WTC11 (cell line): ENCODE data around the gene DMXL1. TPM values are rescaled to one million over a fixed set of nuclear protein-coding genes. Genes with fewer than 3 reads are reported as not detected.

ENCODE experiments used
- ATAC-seq: fragments of 200-7000 bp; cut with Tn5 transposase; 2 replicates; pipeline ENCODE4 v1.10.0; 2021; ENCODE audit warnings: mild to moderate bottlenecking, moderate library complexity
- CTCF ChIA-PET: fragments of 300-600 bp; sonication (Branson Sonifier 250); formaldehyde crosslinking; loops from one replicate; lab custom pipeline; 2021; ENCODE audit warnings: antibody characterized with exemption; lab: Charles Lee
- POLR2A ChIA-PET: fragments of 350-600 bp; sonication (Branson Sonifier 250); formaldehyde crosslinking; loops from one replicate; lab custom pipeline; 2021; ENCODE audit warnings: antibody characterized with exemption; lab: Charles Lee
- DNase-seq: peaks from one replicate; pipeline ENCODE4 v3.0.0; 2021; ENCODE audit warnings: low spot score
- H3K27ac Mint-ChIP-seq: 2 replicates; pipeline ENCODE4 v1.8.0; 2021; ENCODE audit warnings: mixed read lengths
- H3K27me3 Mint-ChIP-seq: 2 replicates; pipeline ENCODE4 v1.8.0; 2021; ENCODE audit warnings: low read depth, mild to moderate bottlenecking, moderate library complexity, mixed read lengths
- H3K36me3 Mint-ChIP-seq: 2 replicates; pipeline ENCODE4 v1.8.0; 2021; ENCODE audit warnings: mixed read lengths
- H3K4me1 Mint-ChIP-seq: 2 replicates; pipeline ENCODE4 v1.8.0; 2022; ENCODE audit warnings: mixed read lengths
- H3K4me3 Mint-ChIP-seq: 2 replicates; pipeline ENCODE4 v1.8.0; 2021; ENCODE audit warnings: mild to moderate bottlenecking, moderate library complexity, mixed read lengths
- H3K9me3 Mint-ChIP-seq: 2 replicates; pipeline ENCODE4 v1.8.0; 2021; ENCODE audit warnings: mixed read lengths
- AR ChIP-seq: fragments of 250-450 bp; sonication (Bioruptor Pico); IDR thresholded peaks from 2 replicates; pipeline ENCODE4 v1.9.0; 2021; ENCODE audit warnings: mild to moderate bottlenecking
- ARID4B ChIP-seq: sonication (generic); formaldehyde crosslinking; IDR thresholded peaks from 2 replicates; pipeline ENCODE4 v1.8.0; 2023; ENCODE audit warnings: missing genetic modification reagents, mild to moderate bottlenecking, borderline replicate concordance
- ATF6 ChIP-seq: sonication (generic); formaldehyde crosslinking; IDR thresholded peaks from 2 replicates; pipeline ENCODE4 v1.8.1; 2023; ENCODE audit warnings: mild to moderate bottlenecking, missing genetic modification reagents
- GRHL2 ChIP-seq: fragments of 250-450 bp; sonication (Bioruptor Pico); IDR thresholded peaks from 2 replicates; pipeline ENCODE4 v1.8.0; 2022; ENCODE audit warnings: mild to moderate bottlenecking, moderate library complexity; ENCODE audit not compliant: insufficient replicate concordance, severe bottlenecking
- MXD4 ChIP-seq: fragments of 250-450 bp; sonication (Bioruptor Pico); IDR thresholded peaks from 2 replicates; pipeline ENCODE4 v1.8.0; 2021; ENCODE audit warnings: mild to moderate bottlenecking, moderate library complexity, borderline replicate concordance
- SMAD3 ChIP-seq: sonication (generic); formaldehyde crosslinking; IDR thresholded peaks from 2 replicates; pipeline ENCODE4 v1.8.0; 2022; ENCODE audit warnings: missing genetic modification reagents, mild to moderate bottlenecking, borderline replicate concordance
- SOX15 ChIP-seq: fragments of 250-450 bp; sonication (Bioruptor Pico); IDR thresholded peaks from 2 replicates; pipeline ENCODE4 v1.9.0; 2021; ENCODE audit warnings: mild to moderate bottlenecking
- TEAD1 ChIP-seq: sonication (generic); formaldehyde crosslinking; IDR thresholded peaks from 2 replicates; pipeline ENCODE4 v1.8.0; 2022; ENCODE audit warnings: mild to moderate bottlenecking, missing genetic modification reagents
- TEAD4 ChIP-seq: sonication (generic); formaldehyde crosslinking; IDR thresholded peaks from 2 replicates; pipeline ENCODE4 v1.8.0; 2022; ENCODE audit warnings: mild to moderate bottlenecking, missing genetic modification reagents
- ZBTB21 ChIP-seq: sonication (generic); formaldehyde crosslinking; IDR thresholded peaks from 2 replicates; pipeline ENCODE4 v1.8.1; 2023; ENCODE audit warnings: mild to moderate bottlenecking, missing genetic modification reagents, borderline replicate concordance
- ZBTB43 ChIP-seq: sonication (generic); formaldehyde crosslinking; IDR thresholded peaks from 2 replicates; pipeline ENCODE4 v1.8.1; 2023; ENCODE audit warnings: mild to moderate bottlenecking, missing genetic modification reagents
- ZMAT4 ChIP-seq: fragments of 250-450 bp; sonication (Bioruptor Pico); IDR thresholded peaks from 2 replicates; pipeline ENCODE4 v1.9.0; 2021; ENCODE audit warnings: mild to moderate bottlenecking
- ZNF138 ChIP-seq: sonication (generic); formaldehyde crosslinking; conservative IDR thresholded peaks from 2 replicates; pipeline ENCODE4 v1.8.1; 2022; ENCODE audit warnings: mild to moderate bottlenecking, moderate library complexity, missing genetic modification reagents
- ZNF396 ChIP-seq: fragments of 250-450 bp; sonication (Bioruptor Pico); IDR thresholded peaks from 2 replicates; pipeline ENCODE4 v1.8.0; 2021; ENCODE audit warnings: mild to moderate bottlenecking, moderate library complexity, borderline replicate concordance
- total RNA-seq: library from RNA; stranded (reverse); gene quantifications from 3 replicates; pipeline ENCODE4 v1.2.3, GENCODE V29; 2021
- TF ChIP-seq, protein P1 (sequence below): sonication (generic); formaldehyde crosslinking; IDR thresholded peaks from 2 replicates; pipeline ENCODE4 v1.8.1; 2022; ENCODE audit warnings: missing genetic modification reagents, borderline replicate concordance
- TF ChIP-seq, protein P2 (sequence below): sonication (generic); formaldehyde crosslinking; IDR thresholded peaks from 2 replicates; pipeline ENCODE4 v1.8.1; 2023; ENCODE audit warnings: mild to moderate bottlenecking, moderate library complexity, missing genetic modification reagents
- TF ChIP-seq, protein P3 (sequence below): sonication (generic); formaldehyde crosslinking; IDR thresholded peaks from 2 replicates; pipeline ENCODE4 v1.8.1; 2023; ENCODE audit warnings: mild to moderate bottlenecking, missing genetic modification reagents, borderline replicate concordance

Gene DMXL1
- total RNA-seq, 1 experiment from 2014 or later, result 43.7 TPM

GRCh38 chr5:119293516-119293829 is 222.6 kb downstream of the DMXL1 start:
- TF ChIP-seq MXD4 (CRISPR knock-in tag), result no peak
- no peak for TF ChIP-seq SMAD3 (CRISPR knock-in tag)
- TF ChIP-seq ARID4B (CRISPR knock-in tag), result no peak
- TF ChIP-seq, protein P1, sequence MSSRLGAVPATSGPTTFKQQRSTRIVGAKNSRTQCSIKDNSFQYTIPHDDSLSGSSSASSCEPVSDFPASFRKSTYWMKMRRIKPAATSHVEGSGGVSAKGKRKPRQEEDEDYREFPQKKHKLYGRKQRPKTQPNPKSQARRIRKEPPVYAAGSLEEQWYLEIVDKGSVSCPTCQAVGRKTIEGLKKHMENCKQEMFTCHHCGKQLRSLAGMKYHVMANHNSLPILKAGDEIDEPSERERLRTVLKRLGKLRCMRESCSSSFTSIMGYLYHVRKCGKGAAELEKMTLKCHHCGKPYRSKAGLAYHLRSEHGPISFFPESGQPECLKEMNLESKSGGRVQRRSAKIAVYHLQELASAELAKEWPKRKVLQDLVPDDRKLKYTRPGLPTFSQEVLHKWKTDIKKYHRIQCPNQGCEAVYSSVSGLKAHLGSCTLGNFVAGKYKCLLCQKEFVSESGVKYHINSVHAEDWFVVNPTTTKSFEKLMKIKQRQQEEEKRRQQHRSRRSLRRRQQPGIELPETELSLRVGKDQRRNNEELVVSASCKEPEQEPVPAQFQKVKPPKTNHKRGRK (CRISPR knock-in tag), result no peak
- TF ChIP-seq ZBTB21 (CRISPR knock-in tag), result no peak
- no peak for TF ChIP-seq ATF6
- TF ChIP-seq ZNF138 (CRISPR knock-in tag), result no peak
- no peak for TF ChIP-seq SOX15 (CRISPR knock-in tag)
- TF ChIP-seq ZNF396, result no peak
- TF ChIP-seq, protein P2, sequence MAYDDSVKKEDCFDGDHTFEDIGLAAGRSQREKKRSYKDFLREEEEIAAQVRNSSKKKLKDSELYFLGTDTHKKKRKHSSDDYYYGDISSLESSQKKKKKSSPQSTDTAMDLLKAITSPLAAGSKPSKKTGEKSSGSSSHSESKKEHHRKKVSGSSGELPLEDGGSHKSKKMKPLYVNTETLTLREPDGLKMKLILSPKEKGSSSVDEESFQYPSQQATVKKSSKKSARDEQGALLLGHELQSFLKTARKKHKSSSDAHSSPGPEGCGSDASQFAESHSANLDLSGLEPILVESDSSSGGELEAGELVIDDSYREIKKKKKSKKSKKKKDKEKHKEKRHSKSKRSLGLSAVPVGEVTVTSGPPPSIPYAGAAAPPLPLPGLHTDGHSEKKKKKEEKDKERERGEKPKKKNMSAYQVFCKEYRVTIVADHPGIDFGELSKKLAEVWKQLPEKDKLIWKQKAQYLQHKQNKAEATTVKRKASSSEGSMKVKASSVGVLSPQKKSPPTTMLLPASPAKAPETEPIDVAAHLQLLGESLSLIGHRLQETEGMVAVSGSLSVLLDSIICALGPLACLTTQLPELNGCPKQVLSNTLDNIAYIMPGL (CRISPR knock-in tag), result no peak
- no peak for TF ChIP-seq TEAD4
- no peak for TF ChIP-seq ZBTB43 (CRISPR knock-in tag)
- TF ChIP-seq AR (CRISPR knock-in tag), result no peak
- TF ChIP-seq ZMAT4 (CRISPR knock-in tag), result no peak
- TF ChIP-seq, protein P3, sequence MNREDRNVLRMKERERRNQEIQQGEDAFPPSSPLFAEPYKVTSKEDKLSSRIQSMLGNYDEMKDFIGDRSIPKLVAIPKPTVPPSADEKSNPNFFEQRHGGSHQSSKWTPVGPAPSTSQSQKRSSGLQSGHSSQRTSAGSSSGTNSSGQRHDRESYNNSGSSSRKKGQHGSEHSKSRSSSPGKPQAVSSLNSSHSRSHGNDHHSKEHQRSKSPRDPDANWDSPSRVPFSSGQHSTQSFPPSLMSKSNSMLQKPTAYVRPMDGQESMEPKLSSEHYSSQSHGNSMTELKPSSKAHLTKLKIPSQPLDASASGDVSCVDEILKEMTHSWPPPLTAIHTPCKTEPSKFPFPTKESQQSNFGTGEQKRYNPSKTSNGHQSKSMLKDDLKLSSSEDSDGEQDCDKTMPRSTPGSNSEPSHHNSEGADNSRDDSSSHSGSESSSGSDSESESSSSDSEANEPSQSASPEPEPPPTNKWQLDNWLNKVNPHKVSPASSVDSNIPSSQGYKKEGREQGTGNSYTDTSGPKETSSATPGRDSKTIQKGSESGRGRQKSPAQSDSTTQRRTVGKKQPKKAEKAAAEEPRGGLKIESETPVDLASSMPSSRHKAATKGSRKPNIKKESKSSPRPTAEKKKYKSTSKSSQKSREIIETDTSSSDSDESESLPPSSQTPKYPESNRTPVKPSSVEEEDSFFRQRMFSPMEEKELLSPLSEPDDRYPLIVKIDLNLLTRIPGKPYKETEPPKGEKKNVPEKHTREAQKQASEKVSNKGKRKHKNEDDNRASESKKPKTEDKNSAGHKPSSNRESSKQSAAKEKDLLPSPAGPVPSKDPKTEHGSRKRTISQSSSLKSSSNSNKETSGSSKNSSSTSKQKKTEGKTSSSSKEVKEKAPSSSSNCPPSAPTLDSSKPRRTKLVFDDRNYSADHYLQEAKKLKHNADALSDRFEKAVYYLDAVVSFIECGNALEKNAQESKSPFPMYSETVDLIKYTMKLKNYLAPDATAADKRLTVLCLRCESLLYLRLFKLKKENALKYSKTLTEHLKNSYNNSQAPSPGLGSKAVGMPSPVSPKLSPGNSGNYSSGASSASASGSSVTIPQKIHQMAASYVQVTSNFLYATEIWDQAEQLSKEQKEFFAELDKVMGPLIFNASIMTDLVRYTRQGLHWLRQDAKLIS (CRISPR knock-in tag), result no peak
- no peak for TF ChIP-seq TEAD1 (CRISPR knock-in tag)
- no peak for TF ChIP-seq GRHL2 (CRISPR knock-in tag)
- POLR2A ChIA-PET, result no interaction called here
- no peak for ATAC-seq
- Mint-ChIP-seq H3K36me3 (peaks cover 15% of the 10 kb centered on the region), H3K27me3 (no peaks in the 10 kb centered on the region), H3K4me1 (peaks cover 35% of the 10 kb centered on the region), H3K4me3 (no peak overlapping the region), H3K27ac (no peak overlapping the region), H3K9me3 (peaks cover 10% of the 10 kb centered on the region)
- DNase-seq, result no peak
- CTCF ChIA-PET, result no interaction called here
